ENCODE data around the gene LRRC23. TPM values are rescaled to one million over a fixed set of nuclear protein-coding genes. Genes with fewer than 3 reads are reported as not detected.
"Not testable (repeated sequence)": the region's sequence is repeated elsewhere in the genome, so short reads cannot be mapped to it uniquely, and the experiment has no call there.

The LRRC23 gene, protein sequence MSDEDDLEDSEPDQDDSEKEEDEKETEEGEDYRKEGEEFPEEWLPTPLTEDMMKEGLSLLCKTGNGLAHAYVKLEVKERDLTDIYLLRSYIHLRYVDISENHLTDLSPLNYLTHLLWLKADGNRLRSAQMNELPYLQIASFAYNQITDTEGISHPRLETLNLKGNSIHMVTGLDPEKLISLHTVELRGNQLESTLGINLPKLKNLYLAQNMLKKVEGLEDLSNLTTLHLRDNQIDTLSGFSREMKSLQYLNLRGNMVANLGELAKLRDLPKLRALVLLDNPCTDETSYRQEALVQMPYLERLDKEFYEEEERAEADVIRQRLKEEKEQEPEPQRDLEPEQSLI
- polyA plus RNA-seq (ENCODE audit: insufficient read length in 4 of 4): 10 to 100 TPM; 16.5 to 24.5 (median 18.9) TPM

GRCh38 chr12:6904280-6905276, at the start of gene LRRC23:
LRRC23 (plus strand) TSS chr12:6904822; CDS start chr12:6905634, 812 bp downstream.
- peak; percentile 21 to 96 (median 92) for DNase-seq (ENCODE audit: low read depth in 4 of 4, low spot score in 2 of 4)

DNA sequence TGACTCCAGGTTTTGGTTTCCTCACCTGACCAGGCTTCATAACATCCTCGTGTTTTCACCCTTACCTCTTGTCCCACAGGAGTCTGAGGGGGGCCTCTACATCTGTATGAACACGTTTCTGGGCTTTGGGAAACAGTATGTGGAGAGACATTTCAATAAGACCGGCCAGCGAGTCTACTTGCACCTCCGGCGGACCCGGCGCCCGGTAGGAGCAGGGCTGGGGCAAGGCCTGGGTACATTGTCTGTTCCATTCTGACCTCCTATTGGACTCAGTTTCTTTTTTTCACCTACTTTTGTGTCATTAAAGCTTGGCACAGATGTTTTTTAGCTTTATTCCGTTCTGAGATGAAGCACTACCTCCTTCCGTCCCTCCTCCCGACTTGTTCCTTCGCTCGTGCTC, 49.3 kb upstream of the LRRC23 start:
- DNase-seq (ENCODE audit: low read depth in 4 of 4, low spot score in 2 of 4): no peak

- no peak for DNase-seq (ENCODE audit: low read depth in 4 of 4, low spot score in 2 of 4)
Measured at GRCh38 chr12:6858799-6859198, 45.8 kb upstream of the LRRC23 start.

DNA sequence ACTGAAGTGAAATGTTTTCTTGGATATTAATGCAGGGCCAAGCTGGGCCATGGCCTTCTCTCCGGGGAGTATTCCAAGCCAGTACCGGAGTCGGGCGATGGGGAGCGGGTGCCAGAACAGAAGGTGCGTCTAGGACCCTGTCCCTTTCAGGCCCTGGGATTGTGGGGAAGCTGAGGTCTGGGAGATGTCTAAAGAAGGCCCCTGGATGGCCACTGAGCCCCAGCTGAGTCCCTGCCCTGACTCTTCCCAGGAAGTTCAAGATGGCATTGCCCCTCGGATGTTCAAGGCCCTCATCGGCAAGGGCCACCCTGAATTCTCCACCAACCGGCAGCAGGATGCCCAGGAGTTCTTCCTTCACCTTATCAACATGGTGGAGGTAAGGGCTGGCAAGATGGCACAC, 44.5 kb upstream of the LRRC23 start:
- no peak for DNase-seq (ENCODE audit: low read depth in 4 of 4, low spot score in 2 of 4)

GRCh38 chr12:6860942-6861341, 43.7 kb upstream of the LRRC23 start:
- DNase-seq (ENCODE audit: low read depth in 4 of 4, low spot score in 2 of 4): no peak

DNA sequence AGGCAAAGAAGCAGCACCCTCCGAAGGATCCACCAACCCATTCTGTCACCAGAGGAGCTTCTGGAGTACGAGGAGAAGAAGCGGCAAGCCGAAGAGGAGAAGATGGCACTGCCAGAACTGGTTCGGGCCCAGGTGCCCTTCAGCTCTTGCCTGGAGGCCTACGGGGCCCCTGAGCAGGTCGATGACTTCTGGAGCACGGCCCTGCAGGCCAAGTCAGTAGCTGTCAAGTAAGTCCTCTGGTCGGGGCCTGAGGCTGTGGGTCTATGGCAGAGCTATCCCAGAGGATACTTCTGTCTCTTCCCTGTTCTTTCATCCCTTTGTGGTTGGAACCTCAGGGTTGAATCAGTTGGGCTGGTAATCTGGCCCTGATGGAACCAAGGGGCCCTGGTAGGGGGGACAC, 43.2 kb upstream of the LRRC23 start:
- DNase-seq (ENCODE audit: low read depth in 4 of 4, low spot score in 2 of 4): no peak

DNA sequence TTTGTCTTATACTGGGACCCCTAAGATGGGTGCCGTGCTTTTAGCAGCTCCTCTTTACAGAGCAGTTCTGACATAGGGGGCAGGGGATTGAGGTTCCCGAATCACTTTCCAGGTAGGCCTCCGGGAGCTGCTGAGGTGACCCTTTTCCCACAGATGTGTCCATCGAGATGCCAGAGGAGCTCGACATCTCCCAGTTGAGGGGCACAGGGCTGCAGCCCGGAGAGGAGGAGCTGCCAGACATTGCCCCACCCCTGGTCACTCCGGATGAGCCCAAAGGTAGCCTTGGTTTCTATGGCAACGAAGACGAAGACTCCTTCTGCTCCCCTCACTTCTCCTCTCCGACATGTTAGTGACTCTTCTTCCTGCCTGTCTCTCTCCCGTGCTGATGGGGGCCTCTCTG, 41.6 kb upstream of the LRRC23 start:
- no peak for DNase-seq (ENCODE audit: low read depth in 4 of 4, low spot score in 2 of 4)

GRCh38 chr12:6863586-6864321, 40.9 kb upstream of the LRRC23 start:
- DNase-seq (ENCODE audit: low read depth in 4 of 4, low spot score in 2 of 4): no peak

DNA sequence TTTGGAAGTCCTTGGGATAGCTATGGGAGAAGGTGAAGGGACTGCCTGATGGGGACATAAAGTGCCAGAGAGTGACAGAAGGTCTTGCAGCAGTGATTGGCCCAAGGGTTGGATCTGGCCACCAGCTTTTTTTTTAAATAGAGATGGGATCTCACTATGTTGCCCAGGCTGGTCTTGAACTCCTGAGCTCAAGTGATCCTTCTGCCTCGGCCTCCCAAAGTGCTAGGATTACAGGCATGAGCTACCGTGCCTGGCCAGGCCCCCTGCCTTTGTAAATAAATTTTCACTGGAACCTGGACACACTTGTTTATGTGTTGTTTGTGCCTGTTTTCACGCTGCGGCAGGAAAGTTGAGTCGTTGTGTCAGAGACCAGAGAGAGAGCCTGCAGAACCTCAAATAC, 39.3 kb upstream of the LRRC23 start:
- not testable (repeated sequence) for DNase-seq (ENCODE audit: low read depth in 4 of 4, low spot score in 2 of 4)

- DNase-seq (ENCODE audit: low read depth in 4 of 4, low spot score in 2 of 4): no peak
Measured at GRCh38 chr12:6866163-6866919, 38.3 kb upstream of the LRRC23 start.

GRCh38 chr12:6866920-6867412, 37.7 kb upstream of the LRRC23 start:
- DNase-seq (ENCODE audit: low read depth in 4 of 4, low spot score in 2 of 4): no peak

GRCh38 chr12:6867413-6868210, 37.0 kb upstream of the LRRC23 start, which contains the start of gene TPI1:
TPI1 (plus strand) TSS chr12:6867531; CDS start chr12:6867567, 36 bp downstream.
- DNase-seq (ENCODE audit: low read depth in 4 of 4, low spot score in 2 of 4): peak in 1 of 4 donors; percentile 66

DNA sequence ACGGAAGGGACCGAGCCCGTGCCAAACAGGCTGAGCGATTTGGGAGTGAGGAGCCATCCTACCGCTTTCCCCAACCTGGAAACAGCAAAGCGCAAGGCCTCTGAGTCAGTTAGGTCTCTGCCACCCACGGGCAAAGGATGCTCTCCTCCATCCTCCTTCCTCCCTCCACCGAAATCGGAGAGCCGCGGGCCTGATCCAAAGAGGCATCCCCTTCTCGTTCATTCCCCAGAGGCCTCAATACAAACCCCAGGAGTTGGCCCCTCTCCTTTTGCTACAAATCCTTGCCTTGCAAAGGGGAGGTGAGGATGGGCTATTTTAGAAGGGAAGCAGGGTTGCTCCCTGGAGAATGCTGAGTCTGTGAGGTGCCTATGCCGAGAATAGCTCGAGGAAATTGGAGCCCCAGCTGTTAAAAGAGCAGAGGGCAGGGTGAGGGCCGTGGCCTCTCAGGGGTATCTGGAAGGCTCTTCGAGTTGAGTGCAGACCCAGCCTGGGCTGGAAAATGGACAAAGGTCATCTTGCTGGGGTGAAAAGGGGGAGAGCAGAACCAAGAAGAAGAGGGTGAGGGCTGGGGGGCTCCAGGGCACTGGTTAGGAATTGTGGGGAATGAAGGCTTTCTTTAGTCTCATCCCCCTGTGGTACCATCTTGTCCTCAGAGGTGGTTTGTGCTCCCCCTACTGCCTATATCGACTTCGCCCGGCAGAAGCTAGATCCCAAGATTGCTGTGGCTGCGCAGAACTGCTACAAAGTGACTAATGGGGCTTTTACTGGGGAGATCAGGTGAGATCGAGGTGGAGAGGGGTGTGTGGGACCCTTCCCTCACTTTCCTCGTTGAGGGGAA, 36.2 kb upstream of the LRRC23 start:
- DNase-seq (ENCODE audit: low read depth in 4 of 4, low spot score in 2 of 4): no peak

DNA sequence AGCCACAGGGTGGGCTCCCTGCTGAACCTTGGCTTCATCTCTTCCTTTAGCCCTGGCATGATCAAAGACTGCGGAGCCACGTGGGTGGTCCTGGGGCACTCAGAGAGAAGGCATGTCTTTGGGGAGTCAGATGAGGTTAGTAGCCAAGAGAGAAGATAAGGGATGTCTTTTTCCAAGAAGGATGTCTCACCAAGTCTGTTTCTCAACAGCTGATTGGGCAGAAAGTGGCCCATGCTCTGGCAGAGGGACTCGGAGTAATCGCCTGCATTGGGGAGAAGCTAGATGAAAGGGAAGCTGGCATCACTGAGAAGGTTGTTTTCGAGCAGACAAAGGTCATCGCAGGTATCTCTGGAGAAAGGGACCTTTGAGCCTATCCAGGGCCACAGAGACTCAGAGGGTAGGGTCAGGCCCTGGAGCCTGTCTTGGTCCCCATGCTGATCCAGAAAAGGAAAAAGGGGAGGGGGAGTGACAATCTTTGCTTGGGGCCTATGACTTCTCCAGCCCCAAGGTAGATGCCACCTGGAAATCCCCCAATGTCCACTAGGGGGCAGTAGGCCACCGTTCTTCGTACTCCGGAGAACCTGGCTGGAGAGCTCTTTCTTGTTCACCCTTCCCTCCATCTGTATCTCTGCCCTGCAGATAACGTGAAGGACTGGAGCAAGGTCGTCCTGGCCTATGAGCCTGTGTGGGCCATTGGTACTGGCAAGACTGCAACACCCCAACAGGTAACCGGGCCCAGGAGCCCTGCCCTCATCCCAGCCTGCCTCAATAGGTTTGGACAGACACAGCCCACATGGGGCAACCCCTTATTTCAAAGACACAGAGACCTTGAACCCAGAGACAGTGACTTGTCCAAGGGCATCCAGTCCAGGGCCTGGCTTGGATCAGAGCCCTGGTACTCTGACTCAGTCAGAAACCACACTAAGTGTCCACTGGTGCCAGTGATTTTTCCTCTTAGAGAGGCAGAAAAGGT, 35.3 kb upstream of the LRRC23 start:
- peak in 2 of 4 donors; percentile 54 to 80 for DNase-seq (ENCODE audit: low read depth in 4 of 4, low spot score in 2 of 4)

DNA sequence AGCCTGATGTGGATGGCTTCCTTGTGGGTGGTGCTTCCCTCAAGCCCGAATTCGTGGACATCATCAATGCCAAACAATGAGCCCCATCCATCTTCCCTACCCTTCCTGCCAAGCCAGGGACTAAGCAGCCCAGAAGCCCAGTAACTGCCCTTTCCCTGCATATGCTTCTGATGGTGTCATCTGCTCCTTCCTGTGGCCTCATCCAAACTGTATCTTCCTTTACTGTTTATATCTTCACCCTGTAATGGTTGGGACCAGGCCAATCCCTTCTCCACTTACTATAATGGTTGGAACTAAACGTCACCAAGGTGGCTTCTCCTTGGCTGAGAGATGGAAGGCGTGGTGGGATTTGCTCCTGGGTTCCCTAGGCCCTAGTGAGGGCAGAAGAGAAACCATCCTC, 34.3 kb upstream of the LRRC23 start:
- DNase-seq (ENCODE audit: low read depth in 4 of 4, low spot score in 2 of 4): not testable (repeated sequence)

- DNase-seq (ENCODE audit: low read depth in 4 of 4, low spot score in 2 of 4): no peak
Measured at GRCh38 chr12:6871052-6871957, 33.3 kb upstream of the LRRC23 start.

Measured in left renal cortex interstitium (tissue), 4 donors.